HCT116 (cell line): ENCODE measurements around the gene HSPG2. TPM values are rescaled to one million over a fixed set of nuclear protein-coding genes. Genes with fewer than 3 reads are reported as not detected.

ENCODE experiments used
- ATAC-seq: fragments of 200-7000 bp; cut with Tn5 transposase; 2 replicates; pipeline ENCODE4 v1.9.1; 2020; ENCODE audit warnings: mild to moderate bottlenecking, moderate library complexity
- BruUV-seq: library from RNA; stranded (reverse); fragments of 400-500 nt; replicated peaks from 2 replicates; lab custom pipeline; 2021; lab: Mats Ljungman, UMichigan
- CTCF ChIA-PET: fragments of 300-600 bp; sonication (Branson Sonifier 250); formaldehyde crosslinking; loops from one replicate; lab custom pipeline; 2021; ENCODE audit warnings: antibody characterized with exemption; lab: Charles Lee
- POLR2A ChIA-PET: fragments of 300-600, 350-600 bp; sonication (Branson Sonifier 250); formaldehyde crosslinking; loops from one replicate; lab custom pipeline; 2021; ENCODE audit warnings: antibody characterized with exemption; lab: Charles Lee
- RAD21 ChIA-PET, 2 experiments: fragments of 300-600 bp; sonication (Branson Sonifier 250); formaldehyde crosslinking; loops; one replicate each; lab custom pipeline; 2023; ENCODE audit warnings: low total read pairs in 2 of 2; ENCODE audit not compliant: uncharacterized antibody in 2 of 2, unreplicated experiment in 2 of 2, low non-redundant PET in 1 of 2; lab: Charles Lee
- DNase-seq: peaks from one replicate; pipeline ENCODE4 v3.0.0-alpha.2; 2010; ENCODE audit warnings: low read depth, low spot score
- H2AFZ ChIP-seq: fragments of 200-600 bp; shearing (Covaris generic), sonication (generic); 2 replicates; pipeline ENCODE4 v1.6.1; 2017; ENCODE audit warnings: low read depth, mixed run types, mixed read lengths, antibody characterized with exemption, low read length; ENCODE audit not compliant: poor library complexity, severe bottlenecking
- H3K27ac ChIP-seq: 2 replicates; pipeline ENCODE4 v1.5.1; 2012; ENCODE audit warnings: low read depth, low read length
- H3K27me3 ChIP-seq: fragments of 200-600 bp; sonication (generic); 2 replicates; pipeline ENCODE4 v1.6.1; 2016; ENCODE audit warnings: mixed run types, low read length, mixed read lengths; ENCODE audit not compliant: insufficient read depth
- H3K36me3 ChIP-seq, 2 experiments: fragments of 200-500 bp in 1 of 2; fragments of 200-600 bp in 1 of 2; sonication (Bioruptor generic) in 1 of 2; sonication (generic) in 1 of 2; 2 replicates each; pipeline versions ENCODE4 v1.5.1 to v1.6.1; 2014 to 2016; ENCODE audit warnings: low read length in 2 of 2, inconsistent platforms in 1 of 2, mixed read lengths in 1 of 2, mixed run types in 1 of 2; ENCODE audit not compliant: insufficient read depth in 2 of 2, control insufficient read depth in 1 of 2
- H3K4me1 ChIP-seq, 2 experiments: fragments of 200-600 bp in 1 of 2; sonication (generic) in 1 of 2; 2 replicates each; pipeline versions ENCODE4 v1.5.1 to v1.6.1; 2012 to 2017; ENCODE audit warnings: low read length in 2 of 2, inconsistent platforms in 1 of 2, mild to moderate bottlenecking in 1 of 2, mixed read lengths in 1 of 2, mixed run types in 1 of 2, moderate library complexity in 1 of 2; ENCODE audit not compliant: insufficient read depth in 2 of 2, control insufficient read depth in 1 of 2
- H3K4me2 ChIP-seq: fragments of 200-600 bp; sonication (generic); 2 replicates; pipeline ENCODE4 v1.6.1; 2017; ENCODE audit warnings: mixed run types, low read length, mixed read lengths
- H3K4me3 ChIP-seq, 2 experiments: fragments of 200-600 bp in 1 of 2; sonication (generic) in 1 of 2; replicated peaks in 1 of 2; 2 replicates each; pipeline ENCODE4 v1.5.1; 2011 to 2016; ENCODE audit warnings: low read length in 2 of 2, control low read depth in 1 of 2, low read depth in 1 of 2, mild to moderate bottlenecking in 1 of 2, mixed read lengths in 1 of 2, mixed run types in 1 of 2
- H3K79me2 ChIP-seq: fragments of 200-600 bp; sonication (generic); 2 replicates; pipeline ENCODE4 v1.6.1; 2017; ENCODE audit warnings: mild to moderate bottlenecking, mixed run types, low read length, moderate library complexity, mixed read lengths; ENCODE audit not compliant: insufficient read depth
- H3K9ac ChIP-seq: fragments of 200-600 bp; sonication (generic); 2 replicates; pipeline ENCODE4 v1.6.1; 2016; ENCODE audit warnings: low read length, mixed read lengths
- H3K9me2 ChIP-seq: fragments of 200-600 bp; sonication (generic), shearing (Covaris generic); 2 replicates; pipeline ENCODE4 v1.6.1; 2017; ENCODE audit warnings: mixed run types, mild to moderate bottlenecking, moderate library complexity; ENCODE audit not compliant: insufficient read depth
- H3K9me3 ChIP-seq, 2 experiments: fragments of 200-500 bp in 1 of 2; fragments of 200-600 bp in 1 of 2; sonication (Bioruptor generic) in 1 of 2; sonication (generic) in 1 of 2; 2 replicates each; pipeline ENCODE4 v1.6.1; 2014 to 2017; ENCODE audit warnings: low read length in 2 of 2, mixed read lengths in 2 of 2, inconsistent platforms in 1 of 2, low read depth in 1 of 2, mild to moderate bottlenecking in 1 of 2, mixed run types in 1 of 2, moderate library complexity in 1 of 2; ENCODE audit not compliant: control insufficient read depth in 1 of 2, insufficient read depth in 1 of 2
- H4K20me1 ChIP-seq: fragments of 200-600 bp; sonication (generic), shearing (Covaris generic); 2 replicates; pipeline ENCODE4 v1.6.1; 2017; ENCODE audit warnings: mixed run types, mild to moderate bottlenecking, moderate library complexity; ENCODE audit not compliant: insufficient read depth
- CEBPB ChIP-seq: IDR thresholded peaks from 2 replicates; pipeline ENCODE4 v1.6.1; 2012; ENCODE audit warnings: low read depth
- EZH2 ChIP-seq: fragments of 200-600 bp; sonication (generic); IDR thresholded peaks from 2 replicates; pipeline ENCODE4 v1.6.1; 2017; ENCODE audit warnings: antibody characterized with exemption, mixed run types
- FOSL1 ChIP-seq: IDR thresholded peaks from 2 replicates; pipeline ENCODE4 v1.6.1; 2012; ENCODE audit warnings: low read depth
- JUND ChIP-seq: IDR thresholded peaks from 2 replicates; pipeline ENCODE4 v1.6.1; 2012
- REST ChIP-seq: IDR thresholded peaks from 2 replicates; pipeline ENCODE4 v1.6.1; 2012; ENCODE audit warnings: low read depth
- SIN3A ChIP-seq: IDR thresholded peaks from 2 replicates; pipeline ENCODE4 v1.6.1; 2012; ENCODE audit warnings: low read depth
- ZNF274 ChIP-seq: fragments of 200-500 bp; sonication (Bioruptor generic); IDR thresholded peaks from 2 replicates; pipeline ENCODE4 v1.6.1; 2014; ENCODE audit warnings: mild to moderate bottlenecking, low read depth, low read length, inconsistent platforms
- intact Hi-C: fragments of 100-400 bp; cut with micrococcal nuclease; formaldehyde crosslinking; loops from 2 replicates; pipeline ENCODE4 v1.10.0; 2022
- total RNA-seq: library from RNA; stranded (reverse); gene quantifications from one replicate; pipeline ENCODE4 v1.2.1, GENCODE V29; 2021; ENCODE audit not compliant: unreplicated experiment

Gene HSPG2
- total RNA-seq, 1 experiment from 2014 or later, result 55.7 TPM

- no peaks in the 10 kb centered on the region for H3K36me3 ChIP-seq
- H3K9ac ChIP-seq, result no peak overlapping the region
- H3K4me2 ChIP-seq, result no peak overlapping the region
- H3K27ac ChIP-seq, result no peak overlapping the region
- no TSS peak for BruUV-seq
- H3K9me2 ChIP-seq, result no peaks in the 10 kb centered on the region
- no peaks in the 10 kb centered on the region for H3K79me2 ChIP-seq
- H3K9me3 ChIP-seq, result no peaks in the 10 kb centered on the region
- H4K20me1 ChIP-seq, result no peaks in the 10 kb centered on the region
- no peak overlapping the region for H3K4me3 ChIP-seq
- no peak overlapping the region for H2AFZ ChIP-seq
- POLR2A ChIA-PET, result no interaction called here
- TF ChIP-seq ZNF274 (no peak), CEBPB (no peak), FOSL1 (no peak), REST (no peak), SIN3A (no peak), JUND (no peak), EZH2 (no peak)
- TF ChIP-seq, all 23 proteins: peak for 0
- DNase-seq (no peak), ATAC-seq (no peak)
- intact Hi-C loops, result no loop called here
- Histone ChIP-seq H3K4me1 (peaks cover 13 to 43% of the 10 kb centered on the region in 2 experiments), H3K27me3 (no peaks in the 10 kb centered on the region)
- ChIA-PET RAD21 (no interaction called here), CTCF (no interaction called here)
Measured at GRCh38 chr1:21916447-21917238, 20.5 kb downstream of the HSPG2 start.
